AG04449 (cell line): ENCODE data around the gene PSMG4.

Source experiments
- CTCF ChIA-PET: fragments of 350-600 bp; formaldehyde crosslinking; extraction: SDS; loops from one replicate; lab custom pipeline; 2021; ENCODE audit warnings: antibody characterized with exemption; lab: Yijun Ruan, JAX
- POLR2A ChIA-PET: fragments of 400-600, 350-600 bp; formaldehyde crosslinking; extraction: SDS; loops from one replicate; lab custom pipeline; 2020; ENCODE audit warnings: antibody characterized with exemption, inconsistent platforms; lab: Yijun Ruan, JAX
- DNase-seq: peaks from one replicate; pipeline ENCODE4 v3.0.0-alpha.2; 2010; ENCODE audit warnings: low read depth, low spot score
- H3K4me3 ChIP-seq: 2 replicates; pipeline ENCODE4 v1.5.1; 2011; ENCODE audit warnings: low read depth, mild to moderate bottlenecking, control low read depth, low read length
- CTCF ChIP-seq: IDR thresholded peaks from one replicate; pipeline ENCODE4 v1.5.1; 2011; ENCODE audit warnings: mild to moderate bottlenecking, moderate library complexity, low read length, control low read depth, inconsistent platforms; ENCODE audit not compliant: insufficient read depth; ENCODE audit errors: missing control alignments

PSMG4 gene

GRCh38 chr6:3303795-3304411 is 45.2 kb downstream of the PSMG4 start:
- DNase-seq, result no peak
- H3K4me3 ChIP-seq, result no peak overlapping the region
- TF ChIP-seq CTCF, result no peak
- ChIA-PET POLR2A (no interaction called here), CTCF (no interaction called here)

DNA sequence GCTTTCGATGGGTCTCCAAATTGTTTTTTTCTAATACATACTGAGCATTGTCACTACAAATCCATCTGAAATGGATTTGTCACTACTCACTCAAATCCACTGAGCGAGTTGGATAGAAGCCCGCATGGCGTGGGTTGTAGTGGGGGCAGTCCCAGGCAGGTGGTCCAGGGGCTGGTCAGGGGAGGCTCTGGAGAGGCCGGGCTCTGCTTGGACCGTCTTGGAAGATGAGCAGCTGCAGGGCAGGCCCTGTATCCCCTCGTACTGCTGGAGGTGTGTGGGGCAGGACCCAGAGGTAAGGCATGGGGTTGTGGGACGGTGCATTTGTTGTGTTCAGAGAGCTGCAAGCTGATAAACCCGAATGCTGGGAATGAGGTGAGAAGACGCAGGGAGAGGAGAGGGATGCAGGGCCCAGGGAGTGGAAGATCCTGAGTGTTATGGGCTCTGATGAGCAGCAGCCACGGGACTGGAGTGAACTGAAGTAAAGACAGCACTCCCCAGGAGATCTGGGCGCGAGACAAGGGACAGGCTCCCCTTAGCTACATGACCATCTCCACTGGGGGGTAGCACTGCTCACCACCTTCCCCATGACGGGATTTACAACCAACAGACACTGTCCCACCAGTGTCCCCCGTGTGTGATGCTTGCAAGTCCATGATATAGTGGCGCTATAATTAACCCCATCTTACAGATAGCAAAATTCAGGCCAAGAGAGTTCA is 45.9 kb downstream of the PSMG4 start:
- no peak overlapping the region for H3K4me3 ChIP-seq
- ChIA-PET POLR2A (no interaction called here), CTCF (no interaction called here)
- TF ChIP-seq CTCF, result no peak
- DNase-seq, result no peak

DNA sequence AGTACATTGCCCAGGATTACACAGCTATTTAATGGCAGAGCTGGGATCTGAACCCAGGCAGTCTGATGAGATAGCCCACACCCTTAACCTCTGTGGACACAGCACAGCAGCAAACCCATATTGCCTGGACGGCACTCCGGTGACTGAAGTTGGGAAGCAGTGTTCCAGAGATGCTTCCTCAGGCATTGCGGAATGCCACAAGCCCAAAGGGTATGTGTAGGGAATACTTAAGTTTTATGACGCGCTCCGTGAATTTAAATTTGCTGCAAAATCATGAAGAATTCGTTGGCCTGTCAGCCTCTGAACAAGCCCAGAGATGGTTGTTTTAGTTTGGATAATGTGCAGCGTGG is 46.4 kb downstream of the PSMG4 start:
- CTCF ChIA-PET, result no interaction called here
- DNase-seq, result no peak

GRCh38 chr6:3305831-3306230 is 47.1 kb downstream of the PSMG4 start:
- DNase-seq, result no peak
- TF ChIP-seq CTCF, result no peak
- ChIA-PET POLR2A (no interaction called here), CTCF (no interaction called here)
- H3K4me3 ChIP-seq, result no peak overlapping the region

More for the DNA sequence above, 46.4 kb downstream of the PSMG4 start:
- TF ChIP-seq CTCF, result no peak
- POLR2A ChIA-PET, result no interaction called here
- no peak overlapping the region for H3K4me3 ChIP-seq

DNA sequence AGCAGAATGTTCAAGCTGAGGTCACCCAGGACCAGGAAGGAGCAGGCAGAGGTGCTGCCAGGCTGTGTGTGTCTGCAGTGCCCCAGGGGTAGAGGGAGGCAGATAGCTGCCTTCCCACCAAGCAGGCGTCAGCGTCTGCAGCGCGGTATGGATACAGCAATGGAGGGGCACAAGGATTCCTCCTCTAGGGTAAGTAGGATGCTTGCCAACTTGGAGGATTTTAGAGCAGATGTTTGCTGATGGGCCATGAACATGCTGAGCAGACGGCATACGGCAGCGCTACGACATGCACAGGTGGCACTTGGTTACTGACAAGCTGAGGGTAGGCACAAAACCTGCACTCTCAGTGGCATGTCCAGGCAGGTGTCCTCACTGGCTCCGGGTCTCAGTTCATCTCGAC is 48.1 kb downstream of the PSMG4 start:
- no peak for DNase-seq
- ChIA-PET CTCF (no interaction called here), POLR2A (no interaction called here)
- TF ChIP-seq CTCF, result no peak
- H3K4me3 ChIP-seq, result no peak overlapping the region

DNA sequence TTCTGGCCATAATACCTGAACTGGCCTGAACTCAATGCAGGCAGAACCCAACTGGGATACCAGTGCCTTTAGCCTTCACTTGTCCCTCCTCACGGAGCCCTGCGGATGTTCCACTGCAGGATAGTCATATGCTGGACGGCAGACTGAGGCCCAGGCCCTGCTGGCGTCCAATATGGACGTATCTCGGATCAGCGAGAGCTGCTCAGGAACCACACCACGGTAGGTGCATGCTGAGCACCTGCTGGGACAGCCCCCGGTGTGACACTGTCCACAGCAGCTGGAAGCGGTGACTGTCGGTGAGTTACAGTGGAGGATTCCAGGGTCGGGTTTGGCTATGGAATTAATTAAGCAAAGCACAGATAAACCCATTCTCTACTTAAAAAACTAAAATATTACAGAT is 48.7 kb downstream of the PSMG4 start:
- no peak for DNase-seq
- POLR2A ChIA-PET, result no interaction called here
- TF ChIP-seq CTCF, result no peak
- H3K4me3 ChIP-seq, result no peak overlapping the region
- CTCF ChIA-PET, result no interaction called here
